IMR-90 (cell line): ENCODE results near the gene IFI44. TPM values are rescaled to one million over a fixed set of nuclear protein-coding genes. Genes with fewer than 3 reads are reported as not detected.

Source experiments
- ATAC-seq: fragments of 200-7000 bp; cut with Tn5 transposase; 2 replicates; pipeline ENCODE4 v1.9.1; 2020; ENCODE audit warnings: low read depth, mild to moderate bottlenecking, moderate library complexity
- BruUV-seq: library from RNA; stranded (reverse); fragments of 400-500 nt; replicated peaks from 2 replicates; lab custom pipeline; 2021; lab: Mats Ljungman, UMichigan
- CTCF ChIA-PET: fragments of 300-600 bp; formaldehyde crosslinking; extraction: SDS; loops from one replicate; lab custom pipeline; 2021; ENCODE audit warnings: antibody characterized with exemption; lab: Yijun Ruan, JAX
- POLR2A ChIA-PET: fragments of 300-600 bp; sonication (Branson Sonifier 250); formaldehyde crosslinking; loops from one replicate; lab custom pipeline; 2022; ENCODE audit warnings: antibody characterized with exemption; ENCODE audit not compliant: unreplicated experiment; lab: Charles Lee
- DNase-seq: peaks from one replicate; pipeline ENCODE4 v3.0.0; 2013
- H2AFZ ChIP-seq: replicated peaks from 2 replicates; pipeline ENCODE3; 2013; ENCODE audit warnings: low read length, mild to moderate bottlenecking; ENCODE audit not compliant: poor library complexity
- H2AK5ac ChIP-seq: 2 replicates; pipeline ENCODE4 v1.6.1; 2013; ENCODE audit warnings: low read depth, low read length, inconsistent platforms
- H2AK9ac ChIP-seq: replicated peaks from 2 replicates; pipeline ENCODE3; 2013; ENCODE audit warnings: mild to moderate bottlenecking, low read depth, low read length, moderate library complexity; ENCODE audit not compliant: poor library complexity
- H2BK120ac ChIP-seq: 2 replicates; pipeline ENCODE4 v1.6.1; 2013; ENCODE audit warnings: low read depth, low read length, inconsistent platforms
- H2BK15ac ChIP-seq: 3 replicates; pipeline ENCODE4 v1.6.1; 2013; ENCODE audit warnings: low read depth, low read length, inconsistent platforms
- H2BK20ac ChIP-seq: 2 replicates; pipeline ENCODE4 v1.6.1; 2013; ENCODE audit warnings: low read depth, mild to moderate bottlenecking, inconsistent platforms, low read length, moderate library complexity
- H2BK5ac ChIP-seq: 2 replicates; pipeline ENCODE4 v1.6.1; 2013; ENCODE audit warnings: mild to moderate bottlenecking, low read depth, low read length, inconsistent platforms; ENCODE audit not compliant: poor library complexity, severe bottlenecking
- H3K14ac ChIP-seq: replicated peaks from 2 replicates; pipeline ENCODE4 v1.6.1; 2013; ENCODE audit warnings: low read depth, low read length, inconsistent platforms
- H3K18ac ChIP-seq: 2 replicates; pipeline ENCODE4 v1.6.1; 2013; ENCODE audit warnings: low read depth, low read length, control low read depth
- H3K23ac ChIP-seq: 2 replicates; pipeline ENCODE4 v1.6.1; 2013; ENCODE audit warnings: low read depth, low read length, inconsistent platforms
- H3K27ac ChIP-seq: 2 replicates; pipeline ENCODE4 v1.5.1; 2013; ENCODE audit warnings: mild to moderate bottlenecking, control low read depth, low read length; ENCODE audit not compliant: insufficient read depth
- H3K27me3 ChIP-seq: 2 replicates; pipeline ENCODE4 v1.6.1; 2013; ENCODE audit warnings: low read length; ENCODE audit not compliant: control insufficient read depth, insufficient read depth
- H3K36me3 ChIP-seq: 2 replicates; pipeline ENCODE4 v1.6.1; 2013; ENCODE audit warnings: low read length, mixed read lengths; ENCODE audit not compliant: control insufficient read depth, insufficient read depth
- H3K4ac ChIP-seq: 2 replicates; pipeline ENCODE4 v1.6.1; 2013; ENCODE audit warnings: low read depth, low read length, inconsistent platforms
- H3K4me1 ChIP-seq: 2 replicates; pipeline ENCODE4 v1.6.1; 2013; ENCODE audit warnings: low read length, mixed read lengths; ENCODE audit not compliant: control insufficient read depth, insufficient read depth
- H3K4me2 ChIP-seq: 2 replicates; pipeline ENCODE4 v1.6.1; 2013; ENCODE audit warnings: low read depth, mild to moderate bottlenecking, control low read depth, low read length, moderate library complexity
- H3K4me3 ChIP-seq: 2 replicates; pipeline ENCODE4 v1.5.1; 2013; ENCODE audit warnings: low read depth, mild to moderate bottlenecking, control low read depth, low read length, moderate library complexity; ENCODE audit not compliant: insufficient read depth
- H3K56ac ChIP-seq: 2 replicates; pipeline ENCODE4 v1.6.1; 2013; ENCODE audit warnings: low read length, inconsistent platforms; ENCODE audit not compliant: insufficient read depth; ENCODE audit errors: extremely low read depth
- H3K79me1 ChIP-seq, 2 experiments: 2 replicates each; pipeline ENCODE4 v1.6.1; 2013; ENCODE audit warnings: low read length in 2 of 2, inconsistent platforms in 1 of 2, low read depth in 1 of 2
- H3K9ac ChIP-seq: 2 replicates; pipeline ENCODE4 v1.6.1; 2013; ENCODE audit warnings: low read depth, low read length, control low read depth
- H3K9me1 ChIP-seq: 2 replicates; pipeline ENCODE4 v1.6.1; 2013; ENCODE audit warnings: low read length, inconsistent platforms; ENCODE audit not compliant: insufficient read depth
- H3K9me3 ChIP-seq: 2 replicates; pipeline ENCODE4 v1.6.1; 2013; ENCODE audit warnings: low read length; ENCODE audit not compliant: control insufficient read depth, insufficient read depth
- H4K20me1 ChIP-seq: 2 replicates; pipeline ENCODE4 v1.6.1; 2013; ENCODE audit warnings: low read length, inconsistent platforms; ENCODE audit not compliant: insufficient read depth
- H4K5ac ChIP-seq: 2 replicates; pipeline ENCODE4 v1.6.1; 2013; ENCODE audit warnings: mild to moderate bottlenecking, low read depth, low read length, control low read depth
- H4K8ac ChIP-seq, 2 experiments: 2 replicates each; pipeline ENCODE4 v1.6.1; 2013; ENCODE audit warnings: low read depth in 2 of 2, low read length in 2 of 2, control low read depth in 1 of 2, inconsistent platforms in 1 of 2
- H4K91ac ChIP-seq: 2 replicates; pipeline ENCODE4 v1.6.1; 2013; ENCODE audit warnings: low read depth, low read length, inconsistent platforms; ENCODE audit not compliant: insufficient read depth
- BHLHE40 ChIP-seq: fragments of 150-350 bp; IDR thresholded peaks from 2 replicates; pipeline ENCODE4 v1.6.1; 2016; ENCODE audit warnings: mild to moderate bottlenecking, low read depth, low read length
- CEBPB ChIP-seq: IDR thresholded peaks from 2 replicates; pipeline ENCODE4 v1.6.1; 2012; ENCODE audit warnings: low read depth, low read length, improper control_type of control experiment
- CHD1 ChIP-seq: IDR thresholded peaks from 2 replicates; pipeline ENCODE4 v1.6.1; 2012; ENCODE audit warnings: low read depth, low read length, improper control_type of control experiment
- CTCF ChIP-seq: conservative IDR thresholded peaks from 2 replicates; pipeline ENCODE4 v1.5.1; 2012; ENCODE audit warnings: mild to moderate bottlenecking, low read depth, low read length, improper control_type of control experiment
- ELK1 ChIP-seq: fragments of 150-350 bp; IDR thresholded peaks from 2 replicates; pipeline ENCODE4 v1.6.1; 2016; ENCODE audit warnings: low read depth, mild to moderate bottlenecking, low read length, moderate library complexity, borderline replicate concordance
- FOS ChIP-seq: fragments of 150-350 bp; IDR thresholded peaks from 2 replicates; pipeline ENCODE4 v1.6.1; 2016; ENCODE audit warnings: low read depth, low read length
- MAFK ChIP-seq: IDR thresholded peaks from 2 replicates; pipeline ENCODE4 v1.6.1; 2012; ENCODE audit warnings: low read depth, low read length, improper control_type of control experiment
- MAZ ChIP-seq: IDR thresholded peaks from 2 replicates; pipeline ENCODE4 v1.6.1; 2012; ENCODE audit warnings: low read depth, mild to moderate bottlenecking, low read length, improper control_type of control experiment, moderate library complexity, borderline replicate concordance
- MXI1 ChIP-seq: IDR thresholded peaks from 2 replicates; pipeline ENCODE4 v1.6.1; 2012; ENCODE audit warnings: low read depth, mild to moderate bottlenecking, low read length, moderate library complexity, borderline replicate concordance
- NFE2L2 ChIP-seq: fragments of 150-350 bp; IDR thresholded peaks from 2 replicates; pipeline ENCODE4 v1.6.1; 2016; ENCODE audit warnings: low read depth, mild to moderate bottlenecking, low read length
- POLR2A ChIP-seq: IDR thresholded peaks from 2 replicates; pipeline ENCODE4 v1.6.1; 2012; ENCODE audit warnings: mild to moderate bottlenecking, low read depth, low read length
- RAD21 ChIP-seq: IDR thresholded peaks from 2 replicates; pipeline ENCODE4 v1.6.1; 2012; ENCODE audit warnings: low read length, improper control_type of control experiment
- RCOR1 ChIP-seq: IDR thresholded peaks from 2 replicates; pipeline ENCODE4 v1.6.1; 2012; ENCODE audit warnings: mild to moderate bottlenecking, low read length, improper control_type of control experiment; ENCODE audit not compliant: insufficient replicate concordance
- RFX5 ChIP-seq: IDR thresholded peaks from 2 replicates; pipeline ENCODE4 v1.8.0; 2012; ENCODE audit warnings: low read depth, mild to moderate bottlenecking, low read length, moderate library complexity
- SMC3 ChIP-seq: fragments of 150-350 bp; IDR thresholded peaks from 2 replicates; pipeline ENCODE4 v1.6.1; 2016; ENCODE audit warnings: low read depth, mild to moderate bottlenecking, antibody characterized with exemption, low read length, moderate library complexity
- WGBS, 2 experiments: methylation state at CpG; one replicate each; pipeline versions ENCODE4 v1.1.5 to v1.1.7; 2013; ENCODE audit warnings: missing lambda C conversion rate in 2 of 2; ENCODE audit not compliant: insufficient read length in 1 of 2; ENCODE audit errors: extremely low coverage in 2 of 2; 5-methylcytosine and 5-hydroxymethylcytosine counted together
- dilution Hi-C: fragments of 300-500 bp; cut with HindIII; formaldehyde crosslinking; loops from one replicate; pipeline ENCODE4 v1.14.3; 2018; ENCODE audit warnings: low sequenced_read_pairs; ENCODE audit not compliant: unreplicated experiment
- in situ Hi-C: fragments of 300-500 bp; cut with MboI; formaldehyde crosslinking; loops from 3 replicates; pipeline ENCODE4 v1.14.3; 2019; ENCODE audit warnings: low sequenced_read_pairs, inconsistent platforms, mixed read lengths
- intact Hi-C: fragments of 100-400 bp; cut with micrococcal nuclease; formaldehyde crosslinking; loops from 2 replicates; pipeline ENCODE4 v1.10.0; 2022
- polyA plus RNA-seq, 3 experiments: library from polyadenylated mRNA; depleted of rRNA; stranded (reverse); fragments of >200 nt; gene quantifications; 2 replicates each; pipeline ENCODE4 v1.2.3, GENCODE V29; 2012; ENCODE audit warnings: low replicate concordance in 1 of 3
- total RNA-seq: library from RNA; depleted of rRNA; stranded (reverse); fragments of >200 nt; gene quantifications from 2 replicates; pipeline ENCODE4 v1.2.3, GENCODE V29; 2012
- TF ChIP-seq, protein P1 (sequence below): fragments of 150-350 bp; IDR thresholded peaks from 2 replicates; pipeline ENCODE4 v1.6.1; 2017; ENCODE audit warnings: mild to moderate bottlenecking, antibody characterized with exemption, low read length, low read depth

The IFI44 gene
- total and polyA plus RNA-seq, 2 of the 4 experiments (the other 2 are of a cell fraction) = 2.2 to 2.7 TPM

DNA sequence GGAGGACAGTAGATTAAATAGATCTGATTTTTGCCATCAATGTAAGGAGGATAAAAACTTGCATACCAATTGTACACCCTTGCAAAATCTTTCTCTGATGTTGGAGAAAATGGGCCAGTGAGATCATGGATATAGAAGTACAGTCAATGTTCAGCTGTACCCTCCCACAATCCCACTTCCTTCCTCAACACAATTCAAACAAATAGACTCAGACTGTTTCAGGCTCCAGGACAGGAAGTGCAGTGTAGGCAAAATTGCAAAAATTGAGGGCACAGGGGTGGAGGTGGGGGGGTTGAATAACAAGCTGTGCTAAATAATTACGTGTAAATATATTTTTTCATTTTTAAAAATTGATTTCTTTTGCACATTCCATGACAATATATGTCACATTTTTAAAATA is 3.9 kb upstream of the IFI44 start:
- H3K4me2 ChIP-seq = no peak overlapping the region
- H3K14ac ChIP-seq = no peak overlapping the region
- no peaks in the 10 kb centered on the region for H3K9me3 ChIP-seq
- no peak overlapping the region for H4K91ac ChIP-seq
- no peak overlapping the region for H3K9ac ChIP-seq
- H4K8ac ChIP-seq = no peak overlapping the region
- no peaks in the 10 kb centered on the region for H3K9me1 ChIP-seq
- no peak overlapping the region for H3K56ac ChIP-seq
- no peak overlapping the region for H3K18ac ChIP-seq
- CTCF ChIA-PET = interaction anchor here (0.8 kb wide), 1 partner anchor 17 kb away, joined by 4 read pairs; no protein-coding TSS in a partner anchor
- H2BK15ac ChIP-seq = no peak overlapping the region
- intact Hi-C loops (no loop called here), dilution Hi-C loops (no loop called here), in situ Hi-C loops (no loop called here)
- no peak overlapping the region for H3K27ac ChIP-seq
- H2AK5ac ChIP-seq = no peak overlapping the region
- no peak overlapping the region for H3K4me3 ChIP-seq
- no TSS peak for BruUV-seq
- ATAC-seq = no peak
- H2BK5ac ChIP-seq = no peak overlapping the region
- H3K27me3 ChIP-seq = no peaks in the 10 kb centered on the region
- no peak overlapping the region for H3K23ac ChIP-seq
- H2AFZ ChIP-seq = no peak overlapping the region
- no peak for TF ChIP-seq CHD1
- TF ChIP-seq, protein P1, sequence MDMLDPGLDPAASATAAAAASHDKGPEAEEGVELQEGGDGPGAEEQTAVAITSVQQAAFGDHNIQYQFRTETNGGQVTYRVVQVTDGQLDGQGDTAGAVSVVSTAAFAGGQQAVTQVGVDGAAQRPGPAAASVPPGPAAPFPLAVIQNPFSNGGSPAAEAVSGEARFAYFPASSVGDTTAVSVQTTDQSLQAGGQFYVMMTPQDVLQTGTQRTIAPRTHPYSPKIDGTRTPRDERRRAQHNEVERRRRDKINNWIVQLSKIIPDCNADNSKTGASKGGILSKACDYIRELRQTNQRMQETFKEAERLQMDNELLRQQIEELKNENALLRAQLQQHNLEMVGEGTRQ = no peak
- TF ChIP-seq ELK1 = no peak
- TF ChIP-seq MAFK = no peak
- no peak for TF ChIP-seq RCOR1
- TF ChIP-seq MXI1 = no peak
- no peak for TF ChIP-seq RFX5
- TF ChIP-seq MAZ = no peak
- TF ChIP-seq CEBPB = no peak
- TF ChIP-seq NFE2L2 = no peak
- TF ChIP-seq CTCF = no peak
- no peak for TF ChIP-seq BHLHE40
- no peak for TF ChIP-seq SMC3
- TF ChIP-seq POLR2A = no peak
- no peak for TF ChIP-seq FOS
- no peak for TF ChIP-seq RAD21
- no peak overlapping the region for H2BK120ac ChIP-seq
- no CpG with 5 or more reads among the region's 1 CpG for WGBS, 2 experiments
- H3K4me1 ChIP-seq = no peaks in the 10 kb centered on the region
- no peak overlapping the region for H4K5ac ChIP-seq
- no peak overlapping the region for H3K4ac ChIP-seq
- no peak for DNase-seq
- no peak overlapping the region for H2AK9ac ChIP-seq
- POLR2A ChIA-PET = no interaction called here
- no peaks in the 10 kb centered on the region for H3K36me3 ChIP-seq
- no peak overlapping the region for H2BK20ac ChIP-seq
- no peaks in the 10 kb centered on the region for H3K79me1 ChIP-seq
- H4K20me1 ChIP-seq = no peaks in the 10 kb centered on the region
